A673 (cell line): Measurements from ENCODE around the gene OPRPN. TPM values are rescaled to one million over a fixed set of nuclear protein-coding genes. Genes with fewer than 3 reads are reported as not detected.

Experiments used
- BruUV-seq: library from RNA; stranded (reverse); fragments of 400-500 nt; replicated peaks from 2 replicates; lab custom pipeline; 2021; lab: Mats Ljungman, UMichigan
- CTCF ChIA-PET: fragments of 300-600 bp; sonication (Branson Sonifier 250); formaldehyde crosslinking; loops from one replicate; lab custom pipeline; 2022; ENCODE audit warnings: antibody characterized with exemption; lab: Charles Lee
- POLR2A ChIA-PET: fragments of 300-600 bp; sonication (Branson Sonifier 250); formaldehyde crosslinking; loops from one replicate; lab custom pipeline; 2022; ENCODE audit warnings: antibody characterized with exemption; ENCODE audit not compliant: low non-redundant PET; lab: Charles Lee
- DNase-seq: peaks from one replicate; pipeline ENCODE4 v3.0.0-alpha.2; 2015; ENCODE audit warnings: low spot score
- H3K27ac ChIP-seq: fragments of 200-600 bp; sonication (generic); 2 replicates; pipeline ENCODE4 v1.5.1; 2016; ENCODE audit warnings: mixed run types, low read depth, mild to moderate bottlenecking, mixed read lengths, antibody characterized with exemption, low read length; ENCODE audit not compliant: poor library complexity, severe bottlenecking
- H3K27me3 ChIP-seq: fragments of 200-600 bp; sonication (generic); replicated peaks from 2 replicates; pipeline ENCODE4 v1.6.1; 2017; ENCODE audit warnings: mixed run types, low read depth, mild to moderate bottlenecking, mixed read lengths, antibody characterized with exemption, low read length; ENCODE audit not compliant: insufficient read depth, poor library complexity
- H3K36me3 ChIP-seq: fragments of 200-600 bp; sonication (generic); 2 replicates; pipeline ENCODE4 v1.6.1; 2016; ENCODE audit warnings: mixed run types, mild to moderate bottlenecking, mixed read lengths, antibody characterized with exemption, low read length; ENCODE audit not compliant: insufficient read depth, poor library complexity, severe bottlenecking
- H3K4me1 ChIP-seq: fragments of 200-600 bp; sonication (generic); 2 replicates; pipeline ENCODE4 v1.6.1; 2017; ENCODE audit warnings: mixed run types, mild to moderate bottlenecking, mixed read lengths, antibody characterized with exemption, low read length; ENCODE audit not compliant: insufficient read depth, poor library complexity, severe bottlenecking
- H3K4me3 ChIP-seq: fragments of 200-600 bp; sonication (generic); 2 replicates; pipeline ENCODE4 v1.5.1; 2016; ENCODE audit warnings: low read depth, mixed run types, mild to moderate bottlenecking, mixed read lengths, low read length; ENCODE audit not compliant: poor library complexity, severe bottlenecking
- H3K9me3 ChIP-seq: fragments of 200-600 bp; sonication (generic); 2 replicates; pipeline ENCODE4 v1.6.1; 2016; ENCODE audit warnings: mixed run types, low read depth, mild to moderate bottlenecking, mixed read lengths, antibody characterized with exemption, low read length; ENCODE audit not compliant: poor library complexity, severe bottlenecking
- CTCF ChIP-seq: fragments of 300-800, 200-600 bp; sonication (generic); conservative IDR thresholded peaks from 2 replicates; pipeline ENCODE4 v1.5.1; 2017; ENCODE audit warnings: low read depth, mild to moderate bottlenecking, antibody characterized with exemption, low read length, moderate library complexity, mixed read lengths
- EZH2 ChIP-seq: fragments of 200-600 bp; sonication (generic); IDR thresholded peaks from 2 replicates; pipeline ENCODE4 v1.6.1; 2017; ENCODE audit warnings: borderline replicate concordance, low read depth, mild to moderate bottlenecking, mixed read lengths, antibody characterized with exemption, low read length; ENCODE audit not compliant: poor library complexity, severe bottlenecking
- intact Hi-C: fragments of 100-400 bp; cut with micrococcal nuclease; formaldehyde crosslinking; loops from one replicate; pipeline ENCODE4 v1.10.0; 2022; ENCODE audit not compliant: unreplicated experiment
- total RNA-seq: library from RNA; stranded (reverse); gene quantifications from 2 replicates; pipeline ENCODE4 v1.2.3, GENCODE V29; 2021

OPRPN gene
- total RNA-seq, 1 experiment from 2014 or later: not detected

DNA sequence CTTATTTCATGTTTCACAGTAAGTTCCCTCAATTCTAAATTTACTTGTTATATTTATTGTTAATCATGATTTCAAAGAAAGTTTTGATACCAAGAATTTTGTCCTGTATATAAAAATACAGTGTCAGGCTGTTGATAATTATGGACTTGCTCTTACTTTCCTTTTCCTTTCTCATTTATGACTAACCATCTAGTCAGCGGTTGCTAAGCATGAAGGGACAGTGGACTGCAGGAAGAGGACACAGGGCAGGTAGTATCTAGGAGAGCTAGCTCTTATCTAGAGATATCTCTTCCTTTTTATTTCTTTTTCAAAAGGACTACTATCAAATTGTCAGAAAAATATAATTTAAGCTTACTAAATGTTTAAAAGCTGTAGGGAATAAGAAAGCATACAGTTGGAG lies 1.6 kb downstream of the OPRPN start:
- Histone ChIP-seq H3K4me3 (no peak overlapping the region), H3K36me3 (no peaks in the 10 kb centered on the region), H3K27me3 (no peaks in the 10 kb centered on the region), H3K27ac (no peak overlapping the region), H3K4me1 (no peaks in the 10 kb centered on the region), H3K9me3 (no peaks in the 10 kb centered on the region)
- intact Hi-C loops: no loop called here
- POLR2A ChIA-PET: no interaction called here
- no peak for DNase-seq
- BruUV-seq: no TSS peak
- TF ChIP-seq CTCF (no peak), EZH2 (no peak)
- CTCF ChIA-PET: no interaction called here

DNA sequence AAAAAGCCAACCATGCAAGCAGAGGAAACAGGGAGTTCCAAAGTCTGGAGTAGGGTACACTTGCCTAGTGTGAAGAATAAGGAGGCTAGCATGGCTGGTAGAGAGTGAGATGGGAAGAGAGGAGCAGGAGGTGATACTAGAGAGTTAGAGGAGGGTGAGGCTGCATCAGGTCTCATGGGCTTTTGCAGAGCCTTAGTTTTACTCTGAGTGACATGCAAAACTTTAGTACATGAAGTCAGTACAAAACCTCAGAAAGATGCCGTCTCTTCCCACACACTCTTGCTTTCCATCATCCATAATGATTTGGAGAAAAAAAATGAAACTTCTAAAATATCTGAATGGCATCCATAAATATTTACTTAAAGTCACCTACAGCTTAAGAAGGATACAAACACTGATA lies 5.0 kb downstream of the OPRPN start:
- DNase-seq: no peak
- BruUV-seq: no TSS peak
- ChIA-PET CTCF (no interaction called here), POLR2A (no interaction called here)
- no peak overlapping the region for H3K27ac ChIP-seq
- H3K36me3 ChIP-seq: no peaks in the 10 kb centered on the region
- no peak overlapping the region for H3K4me3 ChIP-seq
- no peaks in the 10 kb centered on the region for H3K27me3 ChIP-seq
- H3K4me1 ChIP-seq: no peaks in the 10 kb centered on the region
- intact Hi-C loops: no loop called here
- TF ChIP-seq EZH2: no peak
- TF ChIP-seq CTCF: no peak
- H3K9me3 ChIP-seq: no peaks in the 10 kb centered on the region

DNA sequence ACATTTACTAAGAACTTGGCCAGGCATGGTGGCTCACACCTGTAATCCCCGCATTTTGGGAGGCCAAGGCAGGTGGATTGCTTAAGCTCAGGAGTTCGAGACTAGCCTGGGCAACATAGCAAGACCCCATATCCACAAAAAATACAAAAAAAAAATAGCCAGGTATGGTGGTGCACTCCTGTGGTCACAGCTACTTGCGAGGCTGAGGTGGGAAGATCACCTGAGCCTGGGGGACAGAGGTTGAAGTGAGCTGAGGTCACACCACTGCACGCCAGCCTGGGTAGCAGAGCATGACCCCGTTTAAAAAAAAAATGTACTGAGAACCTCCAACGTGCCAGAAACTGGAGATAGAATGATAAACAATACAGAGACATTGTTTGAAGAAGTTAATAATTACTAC lies 8.0 kb downstream of the OPRPN start:
- ChIA-PET CTCF (no interaction called here), POLR2A (no interaction called here)
- intact Hi-C loops: no loop called here
- Histone ChIP-seq H3K4me3 (no peak overlapping the region), H3K9me3 (no peaks in the 10 kb centered on the region), H3K4me1 (no peaks in the 10 kb centered on the region), H3K27ac (no peak overlapping the region), H3K27me3 (no peaks in the 10 kb centered on the region), H3K36me3 (no peaks in the 10 kb centered on the region)
- TF ChIP-seq CTCF (no peak), EZH2 (no peak)
- no peak for DNase-seq
- BruUV-seq: no TSS peak
